HEK293 (cell line): ENCODE results near the gene NEO1.

Source experiments
- CTCF ChIA-PET: fragments of 350-600 bp; formaldehyde crosslinking; extraction: SDS; loops from one replicate; lab custom pipeline; 2021; ENCODE audit warnings: antibody characterized with exemption; lab: Yijun Ruan, JAX
- POLR2A ChIA-PET: fragments of 300-600 bp; formaldehyde crosslinking; extraction: SDS; loops from one replicate; lab custom pipeline; 2020; ENCODE audit warnings: antibody characterized with exemption, inconsistent platforms; lab: Yijun Ruan, JAX
- H3K27ac ChIP-seq: fragments of 200-500 bp; sonication (Bioruptor generic); 2 replicates; pipeline ENCODE4 v1.5.1; 2014; ENCODE audit warnings: low read depth, low read length, control low read depth, inconsistent platforms; ENCODE audit errors: extremely low read depth
- H3K36me3 ChIP-seq, 2 experiments: fragments of 200-500 bp in 1 of 2; sonication (Bioruptor generic) in 1 of 2; 1 replicate in 1 of 2; 2 replicates in 1 of 2; pipeline ENCODE4 v1.5.1; 2014 to 2017; ENCODE audit warnings: inconsistent platforms in 2 of 2, low read length in 2 of 2; ENCODE audit not compliant: control insufficient read depth in 2 of 2, insufficient read depth in 1 of 2
- H3K4me1 ChIP-seq: fragments of 200-500 bp; sonication (Bioruptor generic); 2 replicates; pipeline ENCODE4 v1.5.1; 2014; ENCODE audit warnings: mild to moderate bottlenecking, low read length, inconsistent platforms; ENCODE audit not compliant: control insufficient read depth, insufficient read depth
- H3K4me3 ChIP-seq: 2 replicates; pipeline ENCODE4 v1.5.1; 2011; ENCODE audit warnings: low read depth, mild to moderate bottlenecking, control low read depth, low read length, moderate library complexity
- H3K9me3 ChIP-seq: fragments of 200-500 bp; sonication (Bioruptor generic); 2 replicates; pipeline ENCODE4 v1.5.1; 2014; ENCODE audit warnings: low read depth, low read length, inconsistent platforms; ENCODE audit not compliant: control insufficient read depth, insufficient read depth
- GLI4 ChIP-seq: fragments of 450-650 bp; formaldehyde crosslinking; IDR thresholded peaks from 2 replicates; pipeline ENCODE4 v1.5.1; 2016; ENCODE audit warnings: missing biosample characterization, missing genetic modification characterization
- HOXA7 ChIP-seq: sonication (generic); formaldehyde crosslinking; IDR thresholded peaks from 2 replicates; pipeline ENCODE4 v1.8.1; 2022; ENCODE audit warnings: missing genetic modification reagents, borderline replicate concordance
- HOXD13 ChIP-seq: sonication (generic); formaldehyde crosslinking; IDR thresholded peaks from 2 replicates; pipeline ENCODE4 v1.8.0; 2022; ENCODE audit warnings: missing genetic modification reagents, borderline replicate concordance
- KLF1 ChIP-seq: fragments of 450-650 bp; formaldehyde crosslinking; IDR thresholded peaks from 2 replicates; pipeline ENCODE4 v1.5.1; 2016; ENCODE audit warnings: missing biosample characterization, missing genetic modification characterization
- KLF8 ChIP-seq: fragments of 450-650 bp; formaldehyde crosslinking; IDR thresholded peaks from 2 replicates; pipeline ENCODE4 v1.5.1; 2016; ENCODE audit warnings: missing biosample characterization, missing genetic modification characterization
- MEIS1 ChIP-seq: sonication (generic); formaldehyde crosslinking; IDR thresholded peaks from 2 replicates; pipeline ENCODE4 v1.8.1; 2022; ENCODE audit warnings: missing genetic modification reagents, mild to moderate bottlenecking, borderline replicate concordance
- MZF1 ChIP-seq: fragments of 450-650 bp; formaldehyde crosslinking; IDR thresholded peaks from 2 replicates; pipeline ENCODE4 v1.5.1; 2017; ENCODE audit warnings: missing biosample characterization, missing genetic modification characterization, borderline replicate concordance
- SCRT1 ChIP-seq: fragments of 450-650 bp; formaldehyde crosslinking; IDR thresholded peaks from 2 replicates; pipeline ENCODE4 v1.5.1; 2016; ENCODE audit warnings: missing biosample characterization, missing genetic modification characterization, borderline replicate concordance
- ZBTB48 ChIP-seq: fragments of 450-650 bp; formaldehyde crosslinking; IDR thresholded peaks from 2 replicates; pipeline ENCODE4 v1.5.1; 2016; ENCODE audit warnings: missing biosample characterization, missing genetic modification characterization
- ZFP41 ChIP-seq: fragments of 450-650 bp; formaldehyde crosslinking; IDR thresholded peaks from 2 replicates; pipeline ENCODE4 v1.5.1; 2016; ENCODE audit warnings: missing biosample characterization, missing genetic modification characterization, borderline replicate concordance
- ZNF211 ChIP-seq: fragments of 450-650 bp; formaldehyde crosslinking; IDR thresholded peaks from 2 replicates; pipeline ENCODE4 v1.5.1; 2016; ENCODE audit warnings: low read depth, missing biosample characterization, missing genetic modification characterization
- ZNF239 ChIP-seq: fragments of 450-650 bp; formaldehyde crosslinking; IDR thresholded peaks from 2 replicates; pipeline ENCODE4 v1.5.1; 2016; ENCODE audit warnings: missing biosample characterization, missing genetic modification characterization
- ZNF324 ChIP-seq: fragments of 450-650 bp; formaldehyde crosslinking; IDR thresholded peaks from 2 replicates; pipeline ENCODE4 v1.5.1; 2016; ENCODE audit warnings: missing biosample characterization, missing genetic modification characterization
- ZNF350 ChIP-seq: fragments of 450-650 bp; formaldehyde crosslinking; IDR thresholded peaks from 2 replicates; pipeline ENCODE4 v1.5.0; 2017; ENCODE audit warnings: missing biosample characterization, mild to moderate bottlenecking, missing genetic modification characterization
- ZNF404 ChIP-seq: fragments of 450-650 bp; formaldehyde crosslinking; IDR thresholded peaks from 2 replicates; pipeline ENCODE4 v1.5.1; 2017; ENCODE audit warnings: missing biosample characterization, missing genetic modification characterization
- ZNF548 ChIP-seq: fragments of 450-650 bp; formaldehyde crosslinking; IDR thresholded peaks from 2 replicates; pipeline ENCODE4 v1.5.1; 2016; ENCODE audit warnings: missing biosample characterization, missing genetic modification characterization
- ZNF549 ChIP-seq: fragments of 450-650 bp; IDR thresholded peaks from 2 replicates; pipeline ENCODE4 v1.5.1; 2018; ENCODE audit warnings: missing biosample characterization, missing genetic modification characterization, mild to moderate bottlenecking, inconsistent platforms, moderate library complexity
- ZNF626 ChIP-seq: fragments of 450-650 bp; sonication (Bioruptor Pico); formaldehyde crosslinking; IDR thresholded peaks from 2 replicates; pipeline ENCODE4 v1.5.1; 2018; ENCODE audit warnings: missing biosample characterization, missing genetic modification characterization, inconsistent platforms
- ZNF777 ChIP-seq: fragments of 450-650 bp; formaldehyde crosslinking; IDR thresholded peaks from 2 replicates; pipeline ENCODE4 v1.5.1; 2017; ENCODE audit warnings: missing biosample characterization, missing genetic modification characterization, borderline replicate concordance
- TF ChIP-seq, protein P1 (sequence below): fragments of 450-650 bp; formaldehyde crosslinking; IDR thresholded peaks from 2 replicates; pipeline ENCODE4 v1.5.1; 2016; ENCODE audit warnings: missing biosample characterization, missing genetic modification characterization
- TF ChIP-seq, protein P2 (sequence below): fragments of 450-650 bp; formaldehyde crosslinking; IDR thresholded peaks from 2 replicates; pipeline ENCODE4 v1.5.1; 2016; ENCODE audit warnings: missing biosample characterization, missing genetic modification characterization
- TF ChIP-seq, protein P3 (sequence below): fragments of 450-650 bp; formaldehyde crosslinking; IDR thresholded peaks from 2 replicates; pipeline ENCODE4 v1.5.1; 2017; ENCODE audit warnings: missing biosample characterization, mild to moderate bottlenecking, missing genetic modification characterization, moderate library complexity
- TF ChIP-seq, protein P4 (sequence below): fragments of 450-650 bp; formaldehyde crosslinking; IDR thresholded peaks from 2 replicates; pipeline ENCODE4 v1.5.1; 2016; ENCODE audit warnings: missing biosample characterization, missing genetic modification characterization, borderline replicate concordance
- TF ChIP-seq, protein P5 (sequence below): fragments of 450-650 bp; formaldehyde crosslinking; IDR thresholded peaks from 2 replicates; pipeline ENCODE4 v1.5.1; 2016; ENCODE audit warnings: missing biosample characterization, missing genetic modification characterization

The NEO1 gene

DNA sequence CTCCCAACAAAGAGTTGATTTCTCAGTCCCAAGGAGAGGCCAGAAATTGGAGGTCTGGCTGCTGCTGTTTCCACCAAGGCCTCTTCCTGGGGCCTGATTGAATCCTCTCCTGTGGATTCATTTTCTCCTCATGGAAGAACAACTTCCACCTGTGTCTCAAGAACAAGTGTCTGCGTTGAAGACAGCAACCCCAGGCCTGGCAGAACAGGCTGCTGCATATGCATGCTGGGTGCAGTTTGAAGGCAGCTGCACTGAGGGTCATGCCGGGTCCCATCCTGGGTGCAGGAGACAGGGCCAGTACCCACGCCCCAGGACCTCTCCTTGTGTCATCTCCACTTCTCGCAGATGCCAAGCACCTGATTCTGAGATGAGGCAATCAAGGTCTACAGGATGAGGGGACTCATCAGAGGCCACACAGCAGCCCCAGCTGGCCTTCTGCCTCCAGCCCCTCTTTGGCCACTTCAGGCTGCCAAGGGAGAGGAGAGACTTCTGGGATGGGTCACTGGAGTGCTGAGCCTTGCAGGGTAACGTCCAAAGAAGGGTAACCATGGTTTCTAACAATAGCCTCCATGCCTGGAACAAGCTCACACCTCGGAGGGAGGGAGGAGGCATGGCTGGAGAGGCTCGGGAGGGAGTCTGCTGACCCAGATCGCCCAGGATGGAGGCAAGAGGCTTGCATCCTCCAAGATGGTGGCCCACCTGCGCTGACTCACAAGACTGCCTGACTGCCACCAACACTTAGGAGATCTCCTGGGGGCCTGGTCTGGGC, 286.5 kb downstream of the NEO1 start:
- CTCF ChIA-PET, result interaction anchor here (0.5 kb wide), 1 partner anchor 644 kb away, joined by 4 read pairs; no protein-coding TSS in a partner anchor
- Histone ChIP-seq H3K9me3 (no peaks in the 10 kb centered on the region), H3K4me3 (no peak overlapping the region), H3K36me3 (no peaks in the 10 kb centered on the region), H3K27ac (no peak overlapping the region), H3K4me1 (no peaks in the 10 kb centered on the region)
- POLR2A ChIA-PET, result no interaction called here
- TF ChIP-seq ZNF548, result no peak
- TF ChIP-seq ZNF324 (tag by site-specific recombination), result no peak
- no peak for TF ChIP-seq HOXD13
- no peak for TF ChIP-seq HOXA7 (CRISPR knock-in tag)
- TF ChIP-seq ZNF777 (tag by site-specific recombination), result no peak
- TF ChIP-seq ZNF626, result no peak
- no peak for TF ChIP-seq GLI4 (tag by site-specific recombination)
- TF ChIP-seq ZNF404 (tag by site-specific recombination), result no peak
- TF ChIP-seq ZNF211, result no peak
- TF ChIP-seq ZNF549 (tag by site-specific recombination), result no peak
- no peak for TF ChIP-seq MEIS1 (CRISPR knock-in tag)
- TF ChIP-seq ZFP41, result no peak
- TF ChIP-seq, protein P1, sequence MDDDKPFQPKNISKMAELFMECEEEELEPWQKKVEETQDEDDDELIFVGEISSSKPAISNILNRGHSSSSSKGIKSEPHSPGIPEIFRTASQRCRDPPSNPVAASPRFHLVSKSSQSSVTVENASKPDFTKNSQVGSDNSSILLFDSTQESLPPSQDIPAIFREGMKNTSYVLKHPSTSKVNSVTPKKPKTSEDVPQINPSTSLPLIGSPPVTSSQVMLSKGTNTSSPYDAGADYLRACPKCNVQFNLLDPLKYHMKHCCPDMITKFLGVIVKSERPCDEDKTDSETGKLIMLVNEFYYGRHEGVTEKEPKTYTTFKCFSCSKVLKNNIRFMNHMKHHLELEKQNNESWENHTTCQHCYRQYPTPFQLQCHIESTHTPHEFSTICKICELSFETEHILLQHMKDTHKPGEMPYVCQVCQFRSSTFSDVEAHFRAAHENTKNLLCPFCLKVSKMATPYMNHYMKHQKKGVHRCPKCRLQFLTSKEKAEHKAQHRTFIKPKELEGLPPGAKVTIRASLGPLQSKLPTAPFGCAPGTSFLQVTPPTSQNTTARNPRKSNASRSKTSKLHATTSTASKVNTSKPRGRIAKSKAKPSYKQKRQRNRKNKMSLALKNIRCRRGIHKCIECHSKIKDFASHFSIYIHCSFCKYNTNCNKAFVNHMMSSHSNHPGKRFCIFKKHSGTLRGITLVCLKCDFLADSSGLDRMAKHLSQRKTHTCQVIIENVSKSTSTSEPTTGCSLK (tag by site-specific recombination), result no peak
- no peak for TF ChIP-seq MZF1 (tag by site-specific recombination)
- TF ChIP-seq ZBTB48 (tag by site-specific recombination), result no peak
- TF ChIP-seq, protein P2, sequence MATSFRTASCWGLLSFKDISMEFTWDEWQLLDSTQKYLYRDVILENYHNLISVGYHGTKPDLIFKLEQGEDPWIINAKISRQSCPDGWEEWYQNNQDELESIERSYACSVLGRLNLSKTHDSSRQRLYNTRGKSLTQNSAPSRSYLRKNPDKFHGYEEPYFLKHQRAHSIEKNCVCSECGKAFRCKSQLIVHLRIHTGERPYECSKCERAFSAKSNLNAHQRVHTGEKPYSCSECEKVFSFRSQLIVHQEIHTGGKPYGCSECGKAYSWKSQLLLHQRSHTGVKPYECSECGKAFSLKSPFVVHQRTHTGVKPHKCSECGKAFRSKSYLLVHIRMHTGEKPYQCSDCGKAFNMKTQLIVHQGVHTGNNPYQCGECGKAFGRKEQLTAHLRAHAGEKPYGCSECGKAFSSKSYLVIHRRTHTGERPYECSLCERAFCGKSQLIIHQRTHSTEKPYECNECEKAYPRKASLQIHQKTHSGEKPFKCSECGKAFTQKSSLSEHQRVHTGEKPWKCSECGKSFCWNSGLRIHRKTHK (tag by site-specific recombination), result no peak
- TF ChIP-seq KLF1 (tag by site-specific recombination), result no peak
- no peak for TF ChIP-seq KLF8 (tag by site-specific recombination)
- TF ChIP-seq ZNF350 (tag by site-specific recombination), result no peak

DNA sequence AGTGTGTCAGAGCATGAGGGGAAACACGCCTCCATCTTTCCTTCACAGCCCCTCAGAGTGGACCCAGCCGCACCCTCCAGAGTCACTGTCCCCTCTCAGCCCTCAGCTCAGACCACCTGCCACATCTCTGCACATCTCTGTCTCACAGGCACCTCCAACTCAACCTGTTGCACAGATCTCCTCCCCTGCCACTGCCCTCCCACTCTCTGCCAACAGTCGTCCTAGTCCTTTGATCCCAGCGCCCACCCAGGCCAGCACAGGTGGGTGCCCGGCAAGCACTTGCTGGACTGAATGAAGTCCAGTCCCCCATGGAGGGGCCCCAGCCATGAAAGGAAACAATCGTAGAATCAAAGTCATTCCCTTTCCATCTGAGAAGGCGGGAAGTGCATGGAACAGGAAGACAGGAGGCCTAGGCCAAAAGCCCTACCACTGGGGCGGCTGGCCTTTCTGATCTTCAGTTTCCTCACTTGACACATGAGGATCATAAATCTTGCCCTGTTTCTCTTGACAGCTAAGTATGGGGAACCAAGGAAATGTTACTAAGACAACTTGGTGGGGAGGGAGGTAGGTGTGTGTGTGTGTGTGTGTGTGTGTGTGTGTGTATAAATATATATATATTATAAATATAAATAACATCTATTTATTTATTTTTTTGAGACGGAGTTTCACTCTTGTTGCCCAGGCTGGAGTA, 288.4 kb downstream of the NEO1 start:
- no peaks in the 10 kb centered on the region for H3K9me3 ChIP-seq
- CTCF ChIA-PET, result interaction anchor here (0.7 to 0.8 kb wide), 2 partner anchors 219 to 1537 kb away, joined by 3 to 4 read pairs; no protein-coding TSS in a partner anchor
- no peak overlapping the region for H3K27ac ChIP-seq
- POLR2A ChIA-PET, result no interaction called here
- no peak overlapping the region for H3K4me3 ChIP-seq
- H3K36me3 ChIP-seq, result no peaks in the 10 kb centered on the region
- no peaks in the 10 kb centered on the region for H3K4me1 ChIP-seq
- TF ChIP-seq SCRT1 (tag by site-specific recombination) (peak; percentile 79), HOXD13 (no peak), ZNF239 (tag by site-specific recombination) (no peak)
- TF ChIP-seq, protein P3, sequence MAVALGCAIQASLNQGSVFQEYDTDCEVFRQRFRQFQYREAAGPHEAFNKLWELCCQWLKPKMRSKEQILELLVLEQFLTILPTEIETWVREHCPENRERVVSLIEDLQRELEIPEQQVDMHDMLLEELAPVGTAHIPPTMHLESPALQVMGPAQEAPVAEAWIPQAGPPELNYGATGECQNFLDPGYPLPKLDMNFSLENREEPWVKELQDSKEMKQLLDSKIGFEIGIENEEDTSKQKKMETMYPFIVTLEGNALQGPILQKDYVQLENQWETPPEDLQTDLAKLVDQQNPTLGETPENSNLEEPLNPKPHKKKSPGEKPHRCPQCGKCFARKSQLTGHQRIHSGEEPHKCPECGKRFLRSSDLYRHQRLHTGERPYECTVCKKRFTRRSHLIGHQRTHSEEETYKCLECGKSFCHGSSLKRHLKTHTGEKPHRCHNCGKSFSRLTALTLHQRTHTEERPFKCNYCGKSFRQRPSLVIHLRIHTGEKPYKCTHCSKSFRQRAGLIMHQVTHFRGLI (tag by site-specific recombination), result 0 out of 2 replicates have a peak, but pooled peaks have one; percentile 17
- TF ChIP-seq, protein P4, sequence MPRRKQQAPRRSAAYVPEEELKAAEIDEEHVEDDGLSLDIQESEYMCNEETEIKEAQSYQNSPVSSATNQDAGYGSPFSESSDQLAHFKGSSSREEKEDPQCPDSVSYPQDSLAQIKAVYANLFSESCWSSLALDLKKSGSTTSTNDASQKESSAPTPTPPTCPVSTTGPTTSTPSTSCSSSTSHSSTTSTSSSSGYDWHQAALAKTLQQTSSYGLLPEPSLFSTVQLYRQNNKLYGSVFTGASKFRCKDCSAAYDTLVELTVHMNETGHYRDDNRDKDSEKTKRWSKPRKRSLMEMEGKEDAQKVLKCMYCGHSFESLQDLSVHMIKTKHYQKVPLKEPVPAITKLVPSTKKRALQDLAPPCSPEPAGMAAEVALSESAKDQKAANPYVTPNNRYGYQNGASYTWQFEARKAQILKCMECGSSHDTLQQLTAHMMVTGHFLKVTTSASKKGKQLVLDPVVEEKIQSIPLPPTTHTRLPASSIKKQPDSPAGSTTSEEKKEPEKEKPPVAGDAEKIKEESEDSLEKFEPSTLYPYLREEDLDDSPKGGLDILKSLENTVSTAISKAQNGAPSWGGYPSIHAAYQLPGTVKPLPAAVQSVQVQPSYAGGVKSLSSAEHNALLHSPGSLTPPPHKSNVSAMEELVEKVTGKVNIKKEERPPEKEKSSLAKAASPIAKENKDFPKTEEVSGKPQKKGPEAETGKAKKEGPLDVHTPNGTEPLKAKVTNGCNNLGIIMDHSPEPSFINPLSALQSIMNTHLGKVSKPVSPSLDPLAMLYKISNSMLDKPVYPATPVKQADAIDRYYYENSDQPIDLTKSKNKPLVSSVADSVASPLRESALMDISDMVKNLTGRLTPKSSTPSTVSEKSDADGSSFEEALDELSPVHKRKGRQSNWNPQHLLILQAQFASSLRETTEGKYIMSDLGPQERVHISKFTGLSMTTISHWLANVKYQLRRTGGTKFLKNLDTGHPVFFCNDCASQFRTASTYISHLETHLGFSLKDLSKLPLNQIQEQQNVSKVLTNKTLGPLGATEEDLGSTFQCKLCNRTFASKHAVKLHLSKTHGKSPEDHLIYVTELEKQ, result no peak
- TF ChIP-seq, protein P5, sequence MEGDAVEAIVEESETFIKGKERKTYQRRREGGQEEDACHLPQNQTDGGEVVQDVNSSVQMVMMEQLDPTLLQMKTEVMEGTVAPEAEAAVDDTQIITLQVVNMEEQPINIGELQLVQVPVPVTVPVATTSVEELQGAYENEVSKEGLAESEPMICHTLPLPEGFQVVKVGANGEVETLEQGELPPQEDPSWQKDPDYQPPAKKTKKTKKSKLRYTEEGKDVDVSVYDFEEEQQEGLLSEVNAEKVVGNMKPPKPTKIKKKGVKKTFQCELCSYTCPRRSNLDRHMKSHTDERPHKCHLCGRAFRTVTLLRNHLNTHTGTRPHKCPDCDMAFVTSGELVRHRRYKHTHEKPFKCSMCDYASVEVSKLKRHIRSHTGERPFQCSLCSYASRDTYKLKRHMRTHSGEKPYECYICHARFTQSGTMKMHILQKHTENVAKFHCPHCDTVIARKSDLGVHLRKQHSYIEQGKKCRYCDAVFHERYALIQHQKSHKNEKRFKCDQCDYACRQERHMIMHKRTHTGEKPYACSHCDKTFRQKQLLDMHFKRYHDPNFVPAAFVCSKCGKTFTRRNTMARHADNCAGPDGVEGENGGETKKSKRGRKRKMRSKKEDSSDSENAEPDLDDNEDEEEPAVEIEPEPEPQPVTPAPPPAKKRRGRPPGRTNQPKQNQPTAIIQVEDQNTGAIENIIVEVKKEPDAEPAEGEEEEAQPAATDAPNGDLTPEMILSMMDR (tag by site-specific recombination), result no peak
